HL-60 (cell line): ENCODE results near the gene DAB2IP.

Source experiments
- DNase-seq, 2 experiments: peaks; one replicate each; pipeline ENCODE4 v3.0.0-alpha.2; 2010 to 2020; ENCODE audit warnings: low read depth in 1 of 2, low spot score in 1 of 2
- H3K27ac ChIP-seq: fragments of 250-450 bp; sonication (Bioruptor Pico); replicated peaks from 2 replicates; pipeline ENCODE4 v1.5.1; 2020; ENCODE audit warnings: mild to moderate bottlenecking, moderate library complexity
- H3K27me3 ChIP-seq: fragments of 250-450 bp; sonication (Bioruptor Pico); 2 replicates; pipeline ENCODE4 v1.5.1; 2021; ENCODE audit warnings: mild to moderate bottlenecking, moderate library complexity; ENCODE audit not compliant: insufficient read depth, poor library complexity, severe bottlenecking
- H3K4me3 ChIP-seq: replicated peaks from 2 replicates; pipeline ENCODE4 v1.5.1; 2011; ENCODE audit warnings: mild to moderate bottlenecking, control low read depth, low read length; ENCODE audit not compliant: insufficient read depth
- CTCF ChIP-seq: IDR thresholded peaks from one replicate; pipeline ENCODE4 v1.5.1; 2011; ENCODE audit warnings: low read length, control low read depth, inconsistent platforms; ENCODE audit not compliant: insufficient read depth
- GABPA ChIP-seq: IDR thresholded peaks from 2 replicates; pipeline ENCODE4 v1.6.1; 2012; ENCODE audit warnings: low read depth
- POLR2AphosphoS5 ChIP-seq: IDR thresholded peaks from 2 replicates; pipeline ENCODE4 v1.6.1; 2012; ENCODE audit warnings: low read depth
- REST ChIP-seq: IDR thresholded peaks from 2 replicates; pipeline ENCODE4 v1.6.1; 2012; ENCODE audit warnings: low read depth; ENCODE audit not compliant: insufficient replicate concordance
- SPI1 ChIP-seq: IDR thresholded peaks from 2 replicates; pipeline ENCODE4 v1.6.1; 2012; ENCODE audit warnings: low read depth, mild to moderate bottlenecking, borderline replicate concordance

Gene DAB2IP

GRCh38 chr9:121746411-121746810, 95.0 kb downstream of the DAB2IP start:
- H3K27me3 ChIP-seq: peaks cover under 1% of the 10 kb centered on the region
- DNase-seq: no peak
- TF ChIP-seq GABPA: no peak
- TF ChIP-seq SPI1: no peak
- TF ChIP-seq POLR2AphosphoS5: no peak
- no peak for TF ChIP-seq CTCF
- no peak for TF ChIP-seq REST
- no peak overlapping the region for H3K27ac ChIP-seq
- H3K4me3 ChIP-seq: no peak overlapping the region

GRCh38 chr9:121746866-121747265, 95.4 kb downstream of the DAB2IP start:
- Histone ChIP-seq H3K27ac (no peak overlapping the region), H3K27me3 (no peaks in the 10 kb centered on the region), H3K4me3 (no peak overlapping the region)
- TF ChIP-seq GABPA (no peak), REST (no peak), POLR2AphosphoS5 (no peak), SPI1 (no peak), CTCF (no peak)
- no peak for DNase-seq

GRCh38 chr9:121748074-121748473, 96.6 kb downstream of the DAB2IP start:
- Histone ChIP-seq H3K4me3 (no peak overlapping the region), H3K27ac (no peak overlapping the region), H3K27me3 (no peaks in the 10 kb centered on the region)
- no peak for DNase-seq
- TF ChIP-seq CTCF (no peak), POLR2AphosphoS5 (no peak), GABPA (no peak), REST (no peak), SPI1 (no peak)
